ENCODE results near the gene TMEM106A. TPM values are rescaled to one million over a fixed set of nuclear protein-coding genes. Genes with fewer than 3 reads are reported as not detected.
"Not testable (repeated sequence)": the region's sequence is repeated elsewhere in the genome, so short reads cannot be mapped to it uniquely, and the experiment has no call there.

TMEM106A gene
- total RNA-seq, 2 experiments from 2014 or later: 5.8 to 7.1 TPM

DNA sequence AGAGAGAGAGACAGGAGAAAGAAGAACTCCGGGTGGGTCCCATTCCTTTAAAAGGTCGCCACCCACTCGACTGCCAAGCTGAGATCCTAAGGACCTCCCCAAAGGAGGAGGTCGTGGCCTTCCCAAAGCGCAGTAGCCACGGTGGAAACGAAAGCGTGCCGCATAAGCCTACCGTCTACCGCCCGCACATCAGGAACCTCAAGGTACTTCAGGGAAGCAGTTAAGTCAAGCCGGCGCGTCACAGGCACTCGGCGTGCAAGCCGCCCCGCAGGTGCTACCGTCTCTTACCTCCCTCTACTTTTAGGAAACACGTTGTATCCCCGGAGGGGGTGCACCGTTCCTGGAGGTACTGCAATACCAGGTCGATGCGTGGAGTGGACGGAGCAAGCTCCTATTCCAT lies 27.9 kb downstream of the TMEM106A start:
- H3K4me3 Mint-ChIP-seq; DNase-seq; H3K36me3 Mint-ChIP-seq (ENCODE audit: low read depth); intact Hi-C loops (cut with micrococcal nuclease); H3K27ac Mint-ChIP-seq; H3K27me3 Mint-ChIP-seq (ENCODE audit: low read depth); CTCF ChIA-PET; H3K4me1 Mint-ChIP-seq (ENCODE audit: low read depth); H3K9me3 Mint-ChIP-seq: not testable (repeated sequence)

DNA sequence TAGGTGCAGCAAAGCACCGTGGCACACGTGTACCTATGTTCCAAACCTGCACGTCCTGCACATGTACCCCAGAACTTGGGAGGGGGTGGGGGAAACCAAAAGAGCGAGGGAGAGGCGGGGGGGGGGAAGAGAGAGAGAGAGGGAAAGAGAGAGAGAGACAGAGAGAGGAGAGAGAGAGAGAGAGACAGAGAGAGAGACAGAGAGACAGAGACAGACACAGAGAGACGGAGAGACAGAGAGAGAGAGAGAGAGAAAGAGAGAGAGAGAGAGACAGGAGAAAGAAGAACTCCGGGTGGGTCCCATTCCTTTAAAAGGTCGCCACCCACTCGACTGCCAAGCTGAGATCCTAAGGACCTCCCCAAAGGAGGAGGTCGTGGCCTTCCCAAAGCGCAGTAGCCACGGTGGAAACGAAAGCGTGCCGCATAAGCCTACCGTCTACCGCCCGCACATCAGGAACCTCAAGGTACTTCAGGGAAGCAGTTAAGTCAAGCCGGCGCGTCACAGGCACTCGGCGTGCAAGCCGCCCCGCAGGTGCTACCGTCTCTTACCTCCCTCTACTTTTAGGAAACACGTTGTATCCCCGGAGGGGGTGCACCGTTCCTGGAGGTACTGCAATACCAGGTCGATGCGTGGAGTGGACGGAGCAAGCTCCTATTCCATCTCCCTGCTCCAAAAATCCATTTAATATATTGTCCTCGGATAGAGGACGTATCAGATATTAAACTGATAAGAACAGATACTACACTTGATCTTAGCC lies 29.1 kb downstream of the TMEM106A start:
- H3K4me1 Mint-ChIP-seq (ENCODE audit: low read depth); intact Hi-C loops (cut with micrococcal nuclease); DNase-seq; H3K27me3 Mint-ChIP-seq (ENCODE audit: low read depth); H3K4me3 Mint-ChIP-seq; H3K9me3 Mint-ChIP-seq; H3K36me3 Mint-ChIP-seq (ENCODE audit: low read depth); CTCF ChIA-PET; H3K27ac Mint-ChIP-seq: not testable (repeated sequence)

GRCh38 chr17:43246456-43246855 lies 34.8 kb downstream of the TMEM106A start:
- H3K27ac Mint-ChIP-seq; H3K27me3 Mint-ChIP-seq (ENCODE audit: low read depth); H3K4me1 Mint-ChIP-seq (ENCODE audit: low read depth); CTCF ChIA-PET; H3K4me3 Mint-ChIP-seq; DNase-seq; H3K36me3 Mint-ChIP-seq (ENCODE audit: low read depth); H3K9me3 Mint-ChIP-seq; intact Hi-C loops (cut with micrococcal nuclease): not testable (repeated sequence)

Other genes starting within 250 kb of the TMEM106A start
- 10 to 100 TPM; 48.4 to 49.3 TPM for gene AARSD1, start 247.4 kb upstream of the TMEM106A start, total RNA-seq
- gene PTGES3L, start 231.8 kb upstream of the TMEM106A start, total RNA-seq: under 1 TPM; 0.33 to 0.57 TPM
- 1 to 10 TPM; 5.9 to 6.5 TPM for gene RUNDC1, start 231.3 kb upstream of the TMEM106A start, total RNA-seq
- 1,000 to 10,000 TPM; 1,974 to 2,033 TPM for gene RPL27, start 213.5 kb upstream of the TMEM106A start, total RNA-seq
- 10 to 100 TPM; 43.9 to 50.5 TPM for gene IFI35, start 205.1 kb upstream of the TMEM106A start, total RNA-seq
- 10 to 100 TPM; 32.6 to 34.7 TPM for gene VAT1, start 189.5 kb upstream of the TMEM106A start, total RNA-seq
- not detected for gene RND2, start 186.6 kb upstream of the TMEM106A start, total RNA-seq
- gene BRCA1, start 86.5 kb upstream of the TMEM106A start, total RNA-seq: 10 to 100 TPM; 77.4 to 80.6 TPM
- 10 to 100 TPM; 62.1 to 66.8 TPM for gene NBR1, start 40.7 kb upstream of the TMEM106A start, total RNA-seq
- not detected for gene CCDC200, start 16.7 kb downstream of the TMEM106A start, total RNA-seq
- 1,000 to 10,000 TPM; 6,253 to 7,820 TPM for gene RNU2-1, start 22.1 kb downstream of the TMEM106A start, total RNA-seq
- gene ARL4D, start 187.1 kb downstream of the TMEM106A start, total RNA-seq: 1 to 10 TPM; 1.7 TPM

Data from activated naive CD4-positive, alpha-beta T cell treated with anti-CD3 and anti-CD28 coated beads for 36 hours (primary cell).